ENCODE data around the gene RPS27. TPM values are rescaled to one million over a fixed set of nuclear protein-coding genes. Genes with fewer than 3 reads are reported as not detected.

The RPS27 gene
- total and polyA plus RNA-seq, 2 of the 13 experiments (the other 11 are each of a cell fraction or from before 2014, with no cell fraction given) = 3,737 to 9,964 TPM

DNA sequence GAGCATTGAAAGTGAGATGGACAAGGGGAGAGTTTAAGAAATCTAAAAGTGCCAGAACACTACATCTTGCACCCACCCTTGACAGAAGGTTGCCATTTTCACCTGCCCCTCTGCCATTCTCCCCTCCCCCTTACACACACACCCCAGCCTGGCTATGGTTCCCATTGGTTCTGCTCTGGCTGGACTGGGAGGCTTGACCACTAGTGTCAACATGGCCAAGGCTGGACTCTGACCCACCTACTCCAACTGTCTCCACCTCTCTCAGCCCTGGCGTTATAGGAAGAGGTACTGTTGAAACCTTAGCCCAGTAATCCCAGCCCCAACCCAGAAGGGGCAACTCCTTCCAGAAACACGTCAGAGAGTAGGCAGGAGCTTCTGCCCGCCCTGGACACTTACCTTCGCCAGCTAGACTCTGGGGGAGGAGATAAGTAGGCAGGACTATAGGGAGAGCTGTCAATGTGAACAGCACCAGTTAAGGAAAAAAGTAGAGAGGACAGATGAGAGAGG, 36.6 kb upstream of the RPS27 start (continued):
- TF ChIP-seq ZNF7 (CRISPR knock-in tag; IDR thresholded peaks at IDR 0.05) = no peak
- TF ChIP-seq PHF8 (CRISPR knock-in tag; IDR thresholded peaks at IDR 0.05) = 0 out of 2 replicates have a peak, but pooled peaks have one; percentile 28
- 0 out of 2 replicates have a peak, but pooled peaks have one; percentile 17 for TF ChIP-seq POLR2G (IDR thresholded peaks at IDR 0.05; ENCODE audit: low read depth, low read length)
- TF ChIP-seq, protein P1, sequence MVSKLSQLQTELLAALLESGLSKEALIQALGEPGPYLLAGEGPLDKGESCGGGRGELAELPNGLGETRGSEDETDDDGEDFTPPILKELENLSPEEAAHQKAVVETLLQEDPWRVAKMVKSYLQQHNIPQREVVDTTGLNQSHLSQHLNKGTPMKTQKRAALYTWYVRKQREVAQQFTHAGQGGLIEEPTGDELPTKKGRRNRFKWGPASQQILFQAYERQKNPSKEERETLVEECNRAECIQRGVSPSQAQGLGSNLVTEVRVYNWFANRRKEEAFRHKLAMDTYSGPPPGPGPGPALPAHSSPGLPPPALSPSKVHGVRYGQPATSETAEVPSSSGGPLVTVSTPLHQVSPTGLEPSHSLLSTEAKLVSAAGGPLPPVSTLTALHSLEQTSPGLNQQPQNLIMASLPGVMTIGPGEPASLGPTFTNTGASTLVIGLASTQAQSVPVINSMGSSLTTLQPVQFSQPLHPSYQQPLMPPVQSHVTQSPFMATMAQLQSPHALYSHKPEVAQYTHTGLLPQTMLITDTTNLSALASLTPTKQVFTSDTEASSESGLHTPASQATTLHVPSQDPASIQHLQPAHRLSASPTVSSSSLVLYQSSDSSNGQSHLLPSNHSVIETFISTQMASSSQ (IDR thresholded peaks at IDR 0.05; ENCODE audit: low read depth) = no peak
- TF ChIP-seq, protein P1 (CRISPR knock-in tag; IDR thresholded peaks at IDR 0.05; ENCODE audit: borderline replicate concordance) = no peak; the same call in 1 of the 2 replicates
- peak; percentile 31; the same call in 1 of the 2 replicates for TF ChIP-seq CREM (IDR thresholded peaks at IDR 0.05)
- no peak for TF ChIP-seq CREM (CRISPR knock-in tag; IDR thresholded peaks at IDR 0.05)
- TF ChIP-seq ZNF547 (CRISPR knock-in tag; IDR thresholded peaks at IDR 0.05) = peak; percentile 31; the same call in 1 of the 2 replicates
- TF ChIP-seq ATM (IDR thresholded peaks at IDR 0.05; ENCODE audit: borderline replicate concordance) = no peak
- peak; percentile 82 for TF ChIP-seq ZNF441 (CRISPR knock-in tag; IDR thresholded peaks at IDR 0.05; ENCODE audit: borderline replicate concordance)
- TF ChIP-seq DPF2 (CRISPR knock-in tag; IDR thresholded peaks at IDR 0.05; ENCODE audit: borderline replicate concordance, low read depth) = peak; percentile 31; the same call in 1 of the 2 replicates
- no peak for TF ChIP-seq ZNF274 (CRISPR knock-in tag; IDR thresholded peaks at IDR 0.05)
- no peak for TF ChIP-seq ZNF629 (CRISPR knock-in tag; conservative IDR thresholded peaks at IDR 0.05)
- TF ChIP-seq SIX1 (CRISPR knock-in tag; IDR thresholded peaks at IDR 0.05; ENCODE audit: borderline replicate concordance) = peak; percentile 34; the same call in 1 of the 2 replicates
- TF ChIP-seq SSRP1 (CRISPR knock-in tag; IDR thresholded peaks at IDR 0.05) = 0 out of 2 replicates have a peak, but pooled peaks have one; percentile 53
- no peak for TF ChIP-seq ZNF678 (CRISPR knock-in tag; IDR thresholded peaks at IDR 0.05)
- TF ChIP-seq, protein P2, sequence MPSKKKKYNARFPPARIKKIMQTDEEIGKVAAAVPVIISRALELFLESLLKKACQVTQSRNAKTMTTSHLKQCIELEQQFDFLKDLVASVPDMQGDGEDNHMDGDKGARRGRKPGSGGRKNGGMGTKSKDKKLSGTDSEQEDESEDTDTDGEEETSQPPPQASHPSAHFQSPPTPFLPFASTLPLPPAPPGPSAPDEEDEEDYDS (CRISPR knock-in tag; IDR thresholded peaks at IDR 0.05) = peak; percentile 73; the same call in 1 of the 2 replicates
- TF ChIP-seq, protein P3, sequence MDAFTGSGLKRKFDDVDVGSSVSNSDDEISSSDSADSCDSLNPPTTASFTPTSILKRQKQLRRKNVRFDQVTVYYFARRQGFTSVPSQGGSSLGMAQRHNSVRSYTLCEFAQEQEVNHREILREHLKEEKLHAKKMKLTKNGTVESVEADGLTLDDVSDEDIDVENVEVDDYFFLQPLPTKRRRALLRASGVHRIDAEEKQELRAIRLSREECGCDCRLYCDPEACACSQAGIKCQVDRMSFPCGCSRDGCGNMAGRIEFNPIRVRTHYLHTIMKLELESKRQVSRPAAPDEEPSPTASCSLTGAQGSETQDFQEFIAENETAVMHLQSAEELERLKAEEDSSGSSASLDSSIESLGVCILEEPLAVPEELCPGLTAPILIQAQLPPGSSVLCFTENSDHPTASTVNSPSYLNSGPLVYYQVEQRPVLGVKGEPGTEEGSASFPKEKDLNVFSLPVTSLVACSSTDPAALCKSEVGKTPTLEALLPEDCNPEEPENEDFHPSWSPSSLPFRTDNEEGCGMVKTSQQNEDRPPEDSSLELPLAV (CRISPR knock-in tag; conservative IDR thresholded peaks at IDR 0.05; ENCODE audit: low read depth) = no peak
- TF ChIP-seq, protein P4, sequence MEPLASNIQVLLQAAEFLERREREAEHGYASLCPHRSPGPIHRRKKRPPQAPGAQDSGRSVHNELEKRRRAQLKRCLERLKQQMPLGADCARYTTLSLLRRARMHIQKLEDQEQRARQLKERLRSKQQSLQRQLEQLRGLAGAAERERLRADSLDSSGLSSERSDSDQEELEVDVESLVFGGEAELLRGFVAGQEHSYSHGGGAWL (CRISPR knock-in tag; IDR thresholded peaks at IDR 0.05) = no peak
- TF ChIP-seq, protein P5, sequence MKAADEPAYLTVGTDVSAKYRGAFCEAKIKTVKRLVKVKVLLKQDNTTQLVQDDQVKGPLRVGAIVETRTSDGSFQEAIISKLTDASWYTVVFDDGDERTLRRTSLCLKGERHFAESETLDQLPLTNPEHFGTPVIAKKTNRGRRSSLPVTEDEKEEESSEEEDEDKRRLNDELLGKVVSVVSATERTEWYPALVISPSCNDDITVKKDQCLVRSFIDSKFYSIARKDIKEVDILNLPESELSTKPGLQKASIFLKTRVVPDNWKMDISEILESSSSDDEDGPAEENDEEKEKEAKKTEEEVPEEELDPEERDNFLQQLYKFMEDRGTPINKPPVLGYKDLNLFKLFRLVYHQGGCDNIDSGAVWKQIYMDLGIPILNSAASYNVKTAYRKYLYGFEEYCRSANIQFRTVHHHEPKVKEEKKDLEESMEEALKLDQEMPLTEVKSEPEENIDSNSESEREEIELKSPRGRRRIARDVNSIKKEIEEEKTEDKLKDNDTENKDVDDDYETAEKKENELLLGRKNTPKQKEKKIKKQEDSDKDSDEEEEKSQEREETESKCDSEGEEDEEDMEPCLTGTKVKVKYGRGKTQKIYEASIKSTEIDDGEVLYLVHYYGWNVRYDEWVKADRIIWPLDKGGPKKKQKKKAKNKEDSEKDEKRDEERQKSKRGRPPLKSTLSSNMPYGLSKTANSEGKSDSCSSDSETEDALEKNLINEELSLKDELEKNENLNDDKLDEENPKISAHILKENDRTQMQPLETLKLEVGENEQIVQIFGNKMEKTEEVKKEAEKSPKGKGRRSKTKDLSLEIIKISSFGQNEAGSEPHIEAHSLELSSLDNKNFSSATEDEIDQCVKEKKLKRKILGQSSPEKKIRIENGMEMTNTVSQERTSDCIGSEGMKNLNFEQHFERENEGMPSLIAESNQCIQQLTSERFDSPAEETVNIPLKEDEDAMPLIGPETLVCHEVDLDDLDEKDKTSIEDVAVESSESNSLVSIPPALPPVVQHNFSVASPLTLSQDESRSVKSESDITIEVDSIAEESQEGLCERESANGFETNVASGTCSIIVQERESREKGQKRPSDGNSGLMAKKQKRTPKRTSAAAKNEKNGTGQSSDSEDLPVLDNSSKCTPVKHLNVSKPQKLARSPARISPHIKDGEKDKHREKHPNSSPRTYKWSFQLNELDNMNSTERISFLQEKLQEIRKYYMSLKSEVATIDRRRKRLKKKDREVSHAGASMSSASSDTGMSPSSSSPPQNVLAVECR (CRISPR knock-in tag; IDR thresholded peaks at IDR 0.05; ENCODE audit: borderline replicate concordance) = peak; percentile 73
